SK-N-SH (cell line): ENCODE results near the gene ZNF407. TPM values are rescaled to one million over a fixed set of nuclear protein-coding genes. Genes with fewer than 3 reads are reported as not detected.

Experiments
- CTCF ChIA-PET: fragments of 300-600, 350-600 bp; formaldehyde crosslinking; extraction: SDS; loops from one replicate; lab custom pipeline; 2021; lab: Yijun Ruan, JAX
- POLR2A ChIA-PET: fragments of 350-600 bp; sonication (Branson Sonifier 250); formaldehyde crosslinking; extraction: SDS; loops from one replicate; lab custom pipeline; 2020; ENCODE audit warnings: antibody characterized with exemption, inconsistent platforms; lab: Yijun Ruan, JAX
- DNase-seq: peaks from one replicate; pipeline ENCODE4 v3.0.0; 2012
- H2AFZ ChIP-seq: fragments of 200-600 bp; sonication (generic); 2 replicates; pipeline ENCODE4 v1.8.1; 2016; ENCODE audit warnings: antibody characterized with exemption, mild to moderate bottlenecking, low read depth
- H3F3A ChIP-seq: fragments of 200-600 bp; sonication (generic); replicated peaks from 2 replicates; pipeline ENCODE3; 2016; ENCODE audit warnings: antibody characterized with exemption, mild to moderate bottlenecking; ENCODE audit not compliant: insufficient read depth
- H3K27ac ChIP-seq, 2 experiments: fragments of 200-500 bp in 1 of 2; fragments of 200-600 bp in 1 of 2; sonication (Bioruptor generic) in 1 of 2; sonication (generic), shearing (Covaris generic) in 1 of 2; 2 replicates each; pipeline versions ENCODE4 v1.5.1 to v1.6.1; 2014 to 2016; ENCODE audit warnings: low read depth in 2 of 2, inconsistent platforms in 1 of 2, low read length in 1 of 2, mild to moderate bottlenecking in 1 of 2, mixed read lengths in 1 of 2
- H3K27me3 ChIP-seq: fragments of 200-600 bp; sonication (generic), shearing (Covaris generic); 2 replicates; pipeline ENCODE4 v1.6.1; 2016; ENCODE audit warnings: mixed run types; ENCODE audit not compliant: insufficient read depth
- H3K36me3 ChIP-seq, 2 experiments: fragments of 200-500 bp in 1 of 2; fragments of 200-600 bp in 1 of 2; sonication (Bioruptor generic) in 1 of 2; sonication (generic) in 1 of 2; replicated peaks in 1 of 2; 2 replicates each; pipeline versions ENCODE3 to v1.5.1; 2014 to 2016; ENCODE audit warnings: low read length in 1 of 2, mild to moderate bottlenecking in 1 of 2; ENCODE audit not compliant: insufficient read depth in 2 of 2, control insufficient read depth in 1 of 2
- H3K4me1 ChIP-seq, 2 experiments: fragments of 200-500 bp in 1 of 2; fragments of 200-600 bp in 1 of 2; sonication (Bioruptor generic) in 1 of 2; sonication (generic), shearing (Covaris generic) in 1 of 2; 2 replicates each; pipeline versions ENCODE4 v1.5.1 to v1.6.1; 2014 to 2016; ENCODE audit warnings: low read depth in 1 of 2, low read length in 1 of 2, mixed run types in 1 of 2; ENCODE audit not compliant: insufficient read depth in 2 of 2, control insufficient read depth in 1 of 2
- H3K4me2 ChIP-seq: fragments of 200-600 bp; sonication (generic), shearing (Covaris generic); 2 replicates; pipeline ENCODE4 v1.6.1; 2017; ENCODE audit warnings: mixed run types
- H3K4me3 ChIP-seq, 2 experiments: fragments of 200-500 bp in 1 of 2; fragments of 200-600 bp in 1 of 2; sonication (Bioruptor generic) in 1 of 2; sonication (generic), shearing (Covaris generic) in 1 of 2; 2 replicates each; pipeline versions ENCODE4 v1.5.1 to v1.8.1; 2014 to 2016; ENCODE audit warnings: low read depth in 2 of 2, inconsistent platforms in 1 of 2, low read length in 1 of 2, mild to moderate bottlenecking in 1 of 2, mixed read lengths in 1 of 2, moderate library complexity in 1 of 2
- H3K79me2 ChIP-seq: fragments of 200-600 bp; sonication (generic); 2 replicates; pipeline ENCODE4 v1.8.1; 2017; ENCODE audit warnings: mild to moderate bottlenecking; ENCODE audit not compliant: insufficient read depth
- H3K9ac ChIP-seq: fragments of 200-600 bp; sonication (generic); 2 replicates; pipeline ENCODE4 v1.6.1; 2017; ENCODE audit warnings: mixed run types
- H3K9me2 ChIP-seq: fragments of 200-600 bp; sonication (generic); 2 replicates; pipeline ENCODE4 v1.6.1; 2017; ENCODE audit warnings: mixed run types
- H3K9me3 ChIP-seq: fragments of 200-600 bp; sonication (generic); 2 replicates; pipeline ENCODE4 v1.6.1; 2017; ENCODE audit warnings: mixed run types, mild to moderate bottlenecking, moderate library complexity
- H4K20me1 ChIP-seq: fragments of 200-600 bp; sonication (generic); 2 replicates; pipeline ENCODE4 v1.6.1; 2017; ENCODE audit warnings: mild to moderate bottlenecking, mixed run types; ENCODE audit not compliant: insufficient read depth
- EZH2phosphoT487 ChIP-seq: fragments of 200-600 bp; sonication (generic); IDR thresholded peaks from 2 replicates; pipeline ENCODE4 v1.6.1; 2017; ENCODE audit warnings: low read depth, mixed run types, mild to moderate bottlenecking, antibody characterized with exemption, moderate library complexity, borderline replicate concordance
- GABPA ChIP-seq: IDR thresholded peaks from 2 replicates; pipeline ENCODE4 v1.4.0; 2012; ENCODE audit warnings: low read depth, mild to moderate bottlenecking
- IRF3 ChIP-seq: fragments of 150-350 bp; IDR thresholded peaks from 2 replicates; pipeline ENCODE4 v1.6.1; 2016; ENCODE audit warnings: mild to moderate bottlenecking, low read depth, low read length
- JUND ChIP-seq: IDR thresholded peaks from 2 replicates; pipeline ENCODE4 v1.4.0; 2012
- MEF2A ChIP-seq: IDR thresholded peaks from 2 replicates; pipeline ENCODE4 v1.4.0; 2012; ENCODE audit warnings: low read depth, borderline replicate concordance
- RAD21 ChIP-seq: IDR thresholded peaks from 2 replicates; pipeline ENCODE4 v1.6.1; 2012; ENCODE audit warnings: mild to moderate bottlenecking, low read length
- RXRA ChIP-seq: IDR thresholded peaks from 2 replicates; pipeline ENCODE4 v1.4.0; 2012; ENCODE audit warnings: low read depth, mild to moderate bottlenecking, borderline replicate concordance
- SIN3A ChIP-seq: IDR thresholded peaks from 2 replicates; pipeline ENCODE4 v1.6.1; 2012; ENCODE audit warnings: low read depth, mild to moderate bottlenecking, low read length, moderate library complexity, borderline replicate concordance
- SMC3 ChIP-seq: IDR thresholded peaks from 2 replicates; pipeline ENCODE4 v1.6.1; 2012; ENCODE audit warnings: low read depth, low read length, improper control_type of control experiment
- TAF1 ChIP-seq: IDR thresholded peaks from 2 replicates; pipeline ENCODE4 v1.6.1; 2012; ENCODE audit warnings: low read depth, mild to moderate bottlenecking, low read length, moderate library complexity, borderline replicate concordance
- TEAD4 ChIP-seq: IDR thresholded peaks from 2 replicates; pipeline ENCODE4 v1.4.0; 2012; ENCODE audit warnings: mild to moderate bottlenecking, borderline replicate concordance; ENCODE audit not compliant: insufficient read depth
- USF1 ChIP-seq: IDR thresholded peaks from 2 replicates; pipeline ENCODE4 v1.4.0; 2012; ENCODE audit warnings: low read depth, borderline replicate concordance
- WGBS: methylation state at CpG from one replicate; pipeline ENCODE4 v1.1.6; 2017; ENCODE audit warnings: low lambda C conversion rate; 5-methylcytosine and 5-hydroxymethylcytosine counted together
- polyA plus RNA-seq, 3 experiments: library from polyadenylated mRNA; depleted of rRNA; stranded (reverse); fragments of >200 nt; gene quantifications; 2 replicates each; pipeline ENCODE4 v1.2.3, GENCODE V29; 2012
- TF ChIP-seq, protein P1 (sequence below): fragments of 200-600 bp; sonication (generic); IDR thresholded peaks from 2 replicates; pipeline ENCODE4 v1.6.1; 2017; ENCODE audit warnings: antibody characterized with exemption, mild to moderate bottlenecking, moderate library complexity
- TF ChIP-seq, protein P2 (sequence below): IDR thresholded peaks from 2 replicates; pipeline ENCODE4 v1.4.0; 2012; ENCODE audit warnings: low read depth
- TF ChIP-seq, protein P3 (sequence below): IDR thresholded peaks from 2 replicates; pipeline ENCODE4; 2012

The ZNF407 gene
- polyA plus RNA-seq, 1 of the 3 experiments (the other 2 are of a cell fraction), result 2.6 TPM

DNA sequence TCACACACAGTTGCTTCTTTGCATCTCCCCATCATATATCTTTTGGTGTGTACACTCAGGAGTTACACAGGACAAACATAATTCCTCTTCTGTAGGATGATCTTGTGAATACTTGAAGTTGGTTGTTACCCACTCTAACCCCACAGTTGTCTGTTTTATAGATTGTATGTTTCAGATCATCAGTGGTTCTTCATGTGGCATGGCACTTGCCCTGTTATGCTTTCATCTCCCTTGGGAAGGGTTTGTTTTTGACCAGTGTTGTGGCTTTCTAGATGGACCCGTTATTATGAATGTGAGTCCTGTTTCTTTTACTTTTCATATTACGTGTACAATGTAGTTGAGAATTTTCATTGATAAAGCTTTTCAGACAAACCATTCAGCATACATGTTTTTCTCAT lies 82.0 kb downstream of the ZNF407 start:
- H3K9me3 ChIP-seq, result peaks cover 6% of the 10 kb centered on the region; the same call in 1 of the 2 replicates
- no peak overlapping the region for H2AFZ ChIP-seq
- H3F3A ChIP-seq, result peaks cover 7% of the 10 kb centered on the region
- H3K9me2 ChIP-seq, result no peaks in the 10 kb centered on the region
- no peaks in the 10 kb centered on the region for H3K79me2 ChIP-seq
- no peak for TF ChIP-seq GABPA
- TF ChIP-seq JUND, result no peak
- TF ChIP-seq RAD21, result no peak
- TF ChIP-seq SMC3, result no peak
- TF ChIP-seq IRF3, result no peak
- TF ChIP-seq EZH2phosphoT487, result no peak
- TF ChIP-seq, protein P1, sequence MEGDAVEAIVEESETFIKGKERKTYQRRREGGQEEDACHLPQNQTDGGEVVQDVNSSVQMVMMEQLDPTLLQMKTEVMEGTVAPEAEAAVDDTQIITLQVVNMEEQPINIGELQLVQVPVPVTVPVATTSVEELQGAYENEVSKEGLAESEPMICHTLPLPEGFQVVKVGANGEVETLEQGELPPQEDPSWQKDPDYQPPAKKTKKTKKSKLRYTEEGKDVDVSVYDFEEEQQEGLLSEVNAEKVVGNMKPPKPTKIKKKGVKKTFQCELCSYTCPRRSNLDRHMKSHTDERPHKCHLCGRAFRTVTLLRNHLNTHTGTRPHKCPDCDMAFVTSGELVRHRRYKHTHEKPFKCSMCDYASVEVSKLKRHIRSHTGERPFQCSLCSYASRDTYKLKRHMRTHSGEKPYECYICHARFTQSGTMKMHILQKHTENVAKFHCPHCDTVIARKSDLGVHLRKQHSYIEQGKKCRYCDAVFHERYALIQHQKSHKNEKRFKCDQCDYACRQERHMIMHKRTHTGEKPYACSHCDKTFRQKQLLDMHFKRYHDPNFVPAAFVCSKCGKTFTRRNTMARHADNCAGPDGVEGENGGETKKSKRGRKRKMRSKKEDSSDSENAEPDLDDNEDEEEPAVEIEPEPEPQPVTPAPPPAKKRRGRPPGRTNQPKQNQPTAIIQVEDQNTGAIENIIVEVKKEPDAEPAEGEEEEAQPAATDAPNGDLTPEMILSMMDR, result no peak
- no peak for TF ChIP-seq SIN3A
- TF ChIP-seq TAF1, result no peak
- no peak for TF ChIP-seq TEAD4
- TF ChIP-seq MEF2A, result no peak
- TF ChIP-seq, protein P2, sequence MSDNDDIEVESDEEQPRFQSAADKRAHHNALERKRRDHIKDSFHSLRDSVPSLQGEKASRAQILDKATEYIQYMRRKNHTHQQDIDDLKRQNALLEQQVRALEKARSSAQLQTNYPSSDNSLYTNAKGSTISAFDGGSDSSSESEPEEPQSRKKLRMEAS, result no peak
- TF ChIP-seq RXRA, result no peak
- TF ChIP-seq USF1, result no peak
- TF ChIP-seq, protein P3, sequence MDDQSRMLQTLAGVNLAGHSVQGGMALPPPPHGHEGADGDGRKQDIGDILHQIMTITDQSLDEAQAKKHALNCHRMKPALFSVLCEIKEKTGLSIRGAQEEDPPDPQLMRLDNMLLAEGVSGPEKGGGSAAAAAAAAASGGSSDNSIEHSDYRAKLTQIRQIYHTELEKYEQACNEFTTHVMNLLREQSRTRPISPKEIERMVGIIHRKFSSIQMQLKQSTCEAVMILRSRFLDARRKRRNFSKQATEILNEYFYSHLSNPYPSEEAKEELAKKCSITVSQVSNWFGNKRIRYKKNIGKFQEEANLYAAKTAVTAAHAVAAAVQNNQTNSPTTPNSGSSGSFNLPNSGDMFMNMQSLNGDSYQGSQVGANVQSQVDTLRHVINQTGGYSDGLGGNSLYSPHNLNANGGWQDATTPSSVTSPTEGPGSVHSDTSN, result no peak
- peaks cover 0 to 19% of the 10 kb centered on the region in 2 experiments for H3K36me3 ChIP-seq
- H4K20me1 ChIP-seq, result no peaks in the 10 kb centered on the region
- WGBS, result 67% methylated on average over 2 of the region's 2 CpGs
- ChIA-PET CTCF (no interaction called here), POLR2A (no interaction called here)
- H3K4me3 ChIP-seq, result no peak overlapping the region
- H3K27ac ChIP-seq, result no peak overlapping the region
- no peak for DNase-seq
- H3K4me1 ChIP-seq, result peaks cover 11 to 12% of the 10 kb centered on the region in 2 experiments; a peak in 2 of 4 replicates
- no peaks in the 10 kb centered on the region for H3K27me3 ChIP-seq
- H3K4me2 ChIP-seq, result no peak overlapping the region
- no peak overlapping the region for H3K9ac ChIP-seq
